Cardiac septum (tissue), 1 donor: ENCODE data around the gene COMMD4. TPM values are rescaled to one million over a fixed set of nuclear protein-coding genes. Genes with fewer than 3 reads are reported as not detected.
A peak's percentile ranks its signal among the peaks of the same experiment; 100 is the strongest.

Source experiments
- DNase-seq: peaks from one replicate; pipeline ENCODE4 v3.0.0-alpha.2; 2020; ENCODE audit warnings: low spot score
- intact Hi-C: fragments of 100-400 bp; cut with DNase I; formaldehyde crosslinking; loops from one replicate; pipeline ENCODE4 v1.14.0; 2022
- total RNA-seq: library from RNA; stranded (reverse); fragmentation: NEBNext Ultra II Directional; extraction: Animal tissue kit (Norgen Biotek cat#: 25700); gene quantifications from one replicate; pipeline ENCODE4 v1.2.1, GENCODE V29; 2021
- donor health status: DM: no; HTN: no; CAD: no.

The COMMD4 gene
- total RNA-seq, 1 donor from 2014 or later = 35.5 TPM

- no peak for DNase-seq
- intact Hi-C loops = no loop called here
Observed at GRCh38 chr15:75350601-75351361, 14.9 kb downstream of the COMMD4 start.

DNA sequence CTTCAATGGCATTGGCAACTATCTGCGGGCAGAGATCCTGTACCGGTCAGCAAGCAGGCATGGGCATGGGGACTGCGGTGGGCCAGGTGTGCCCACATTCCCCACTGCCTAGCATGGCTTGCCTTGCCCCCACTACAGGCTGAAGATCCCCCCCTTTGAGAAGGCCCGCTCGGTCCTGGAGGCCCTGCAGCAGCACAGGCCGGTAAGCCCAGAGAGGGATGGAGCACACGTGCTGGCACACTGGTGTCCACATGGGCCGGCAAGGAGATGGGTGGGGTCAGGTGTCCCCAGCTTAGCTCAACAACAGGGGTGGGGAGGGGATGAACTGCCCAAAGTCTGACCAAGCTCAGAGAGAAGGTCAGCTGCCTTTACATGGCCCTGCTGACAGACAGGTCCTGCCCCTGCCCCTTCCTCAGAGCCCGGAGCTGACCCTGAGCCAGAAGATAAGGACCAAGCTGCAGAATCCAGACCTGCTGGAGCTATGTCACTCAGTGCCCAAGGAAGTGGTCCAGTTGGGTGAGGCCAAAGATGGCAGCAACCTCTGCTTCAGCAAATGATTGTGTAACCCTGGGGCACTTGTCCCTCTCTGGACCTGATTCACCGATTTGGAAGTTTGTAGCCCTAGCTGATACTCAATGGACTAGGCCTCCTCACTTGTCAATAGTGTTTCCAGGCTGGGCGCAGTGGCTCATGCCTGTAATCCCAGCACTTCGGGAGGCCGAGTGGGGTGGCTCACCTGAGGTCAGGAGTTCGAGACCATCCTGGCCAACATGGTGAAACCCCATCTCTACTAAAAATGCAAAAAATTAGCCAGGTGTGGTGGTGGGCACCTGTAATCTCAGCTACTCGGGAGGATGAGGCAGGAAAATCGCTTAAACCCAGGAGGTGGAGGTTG is 16.6 kb downstream of the COMMD4 start:
- no peak for DNase-seq
- intact Hi-C loops = no loop called here

- no peak for DNase-seq
Observed at GRCh38 chr15:75353604-75354003, 17.7 kb downstream of the COMMD4 start.

DNA sequence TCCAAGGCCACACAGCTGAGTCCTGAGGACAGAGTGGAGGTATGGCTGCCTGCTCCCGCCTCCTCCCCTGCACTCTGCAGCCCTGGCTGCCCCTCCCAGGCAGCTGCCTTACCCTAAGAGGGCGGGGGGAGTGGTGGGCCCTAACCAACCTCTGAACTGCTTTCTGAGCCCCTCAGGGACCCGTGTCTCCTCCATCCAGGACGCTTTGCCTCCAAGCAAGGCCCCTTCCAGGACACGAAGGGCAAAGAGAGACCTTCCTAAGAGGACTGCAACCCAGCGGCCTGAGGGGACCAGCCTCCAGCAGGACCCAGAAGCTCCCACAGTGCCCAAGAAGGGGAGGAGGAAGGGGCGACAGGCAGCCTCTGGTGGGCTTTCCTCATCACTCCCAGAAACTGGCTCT is 18.6 kb downstream of the COMMD4 start:
- intact Hi-C loops = no loop called here
- DNase-seq = peak; percentile 2

More at GRCh38 chr15:75353604-75354003, 17.7 kb downstream of the COMMD4 start:
- intact Hi-C loops = no loop called here

GRCh38 chr15:75355369-75355768 is 19.5 kb downstream of the COMMD4 start:
- no peak for DNase-seq
- intact Hi-C loops = no loop called here

- no peak for DNase-seq
- intact Hi-C loops = no loop called here
Observed at GRCh38 chr15:75356006-75356405, 20.1 kb downstream of the COMMD4 start.

GRCh38 chr15:75356517-75356916 is 20.7 kb downstream of the COMMD4 start:
- intact Hi-C loops = no loop called here

GRCh38 chr15:75357976-75358673 is 22.3 kb downstream of the COMMD4 start:
- DNase-seq = no peak
- intact Hi-C loops = no loop called here

More at GRCh38 chr15:75356517-75356916, 20.7 kb downstream of the COMMD4 start:
- DNase-seq = no peak

DNA sequence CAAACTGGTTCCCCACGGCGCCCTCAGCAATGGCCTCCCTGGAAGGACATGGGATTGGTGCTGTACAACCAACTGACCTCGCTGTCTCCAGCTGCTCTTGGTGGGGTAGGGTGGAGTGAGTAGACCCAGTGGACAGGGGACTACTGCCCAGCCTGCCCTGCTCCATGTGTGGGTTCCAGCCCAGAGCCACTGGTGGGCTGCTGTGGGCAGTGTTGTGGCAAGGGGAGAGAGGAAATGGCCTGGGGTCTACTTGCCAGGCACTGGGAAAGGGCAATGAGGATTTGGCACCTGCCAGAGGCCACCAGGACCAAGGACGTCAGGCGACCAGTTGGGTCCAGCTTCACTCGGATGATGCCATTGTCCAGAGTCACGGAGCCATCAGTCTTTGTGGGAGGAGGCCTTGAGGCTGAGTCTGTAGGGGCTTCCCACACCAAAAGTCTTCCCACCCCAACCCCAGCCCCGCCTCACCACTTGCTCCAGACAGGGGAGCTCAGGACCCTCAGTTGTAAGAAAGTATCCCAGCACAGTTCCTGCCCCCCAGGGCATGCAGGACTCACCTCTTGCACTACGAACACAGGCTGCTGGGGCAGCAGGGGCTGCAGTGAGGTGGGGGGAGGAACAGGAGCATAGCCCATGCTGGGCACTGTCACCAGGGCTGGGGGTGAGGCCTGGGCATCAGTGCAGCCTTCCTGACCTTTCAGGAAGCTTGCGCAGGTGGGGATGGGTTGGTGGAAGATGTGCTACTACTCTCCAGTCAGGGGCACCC is 23.1 kb downstream of the COMMD4 start:
- intact Hi-C loops = no loop called here
- DNase-seq = no peak

GRCh38 chr15:75359537-75360250 is 23.8 kb downstream of the COMMD4 start:
- DNase-seq = no peak
- intact Hi-C loops = loop anchor here (10.0 kb wide), 1 partner anchor 325 kb away; no protein-coding TSS in a partner anchor

GRCh38 chr15:75360391-75360790 is 24.5 kb downstream of the COMMD4 start:
- no peak for DNase-seq
- intact Hi-C loops = loop anchor here (10.0 kb wide), 1 partner anchor 324 kb away; no protein-coding TSS in a partner anchor

GRCh38 chr15:75360856-75361255 is 25.0 kb downstream of the COMMD4 start:
- DNase-seq = no peak
- intact Hi-C loops = loop anchor here (10.0 kb wide), 1 partner anchor 324 kb away; no protein-coding TSS in a partner anchor

DNA sequence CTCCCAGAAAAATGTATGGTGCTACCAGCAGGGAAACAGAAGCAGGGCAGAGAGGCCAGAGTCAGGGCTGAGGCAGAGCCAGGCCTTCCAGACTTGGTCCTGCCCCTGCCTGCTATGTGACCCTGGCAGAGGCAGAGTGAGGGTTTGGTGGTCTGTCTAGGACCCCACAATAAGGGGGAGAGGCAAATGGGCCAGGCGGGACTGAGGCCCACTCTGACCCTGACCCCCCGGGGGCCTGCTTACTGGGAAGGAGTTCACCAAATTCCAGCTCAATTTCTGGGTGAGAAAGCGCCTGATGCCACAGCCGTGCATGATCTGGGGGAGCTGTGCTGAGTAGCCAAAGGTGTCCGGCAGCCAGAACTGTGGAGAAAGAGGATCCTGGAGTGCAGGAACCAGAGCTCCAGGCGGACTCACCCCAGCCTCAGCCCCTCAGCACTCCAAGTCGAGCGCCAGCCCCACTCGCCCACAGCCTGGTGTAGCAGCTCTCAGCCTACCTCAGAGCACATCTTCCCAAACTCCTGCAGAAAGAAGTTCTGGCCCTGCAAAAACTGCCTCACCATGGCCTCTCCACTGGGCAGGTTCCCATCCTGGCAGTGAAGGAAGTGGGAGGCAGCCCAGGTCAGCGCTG is 25.6 kb downstream of the COMMD4 start:
- intact Hi-C loops = loop anchor here (10.0 kb wide), 1 partner anchor 323 kb away; no protein-coding TSS in a partner anchor
- DNase-seq = no peak

DNA sequence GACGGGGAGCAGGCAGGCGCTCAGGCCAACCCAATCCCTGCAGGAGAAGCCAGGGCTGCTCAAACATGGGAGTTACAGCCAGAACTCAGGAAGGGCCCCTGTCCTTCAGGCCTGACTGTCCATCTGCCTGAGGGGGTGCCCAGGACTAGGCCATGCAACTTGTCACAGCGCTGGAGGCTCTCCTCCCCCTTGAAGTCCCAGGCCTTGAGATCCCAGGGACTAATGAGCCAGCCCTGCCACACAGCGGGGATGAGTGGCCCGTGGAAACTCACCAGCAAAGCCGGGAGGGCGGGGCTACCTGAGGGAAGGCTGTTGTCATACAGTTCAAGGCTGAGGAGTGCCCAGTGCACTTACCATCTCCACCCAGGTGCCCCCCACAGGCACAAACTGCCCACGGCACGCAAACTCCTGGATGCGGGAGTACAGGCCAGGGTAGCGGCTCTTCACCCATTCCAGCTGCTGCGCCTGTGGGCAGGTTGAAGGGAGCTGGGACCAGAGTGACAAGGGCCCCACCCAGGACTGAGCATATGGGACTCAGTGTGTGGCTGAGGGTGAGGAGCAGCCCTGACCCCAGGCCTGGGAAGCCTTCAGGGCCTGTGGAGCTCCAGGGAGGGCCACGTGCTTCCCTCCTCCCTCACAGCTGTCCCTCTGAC is 26.3 kb downstream of the COMMD4 start:
- no peak for DNase-seq
- intact Hi-C loops = loop anchor here (10.0 kb wide), 1 partner anchor 323 kb away; no protein-coding TSS in a partner anchor

GRCh38 chr15:75362642-75363249 is 26.9 kb downstream of the COMMD4 start:
- intact Hi-C loops = loop anchor here (10.0 kb wide), 1 partner anchor 322 kb away; no protein-coding TSS in a partner anchor
- DNase-seq = no peak

DNA sequence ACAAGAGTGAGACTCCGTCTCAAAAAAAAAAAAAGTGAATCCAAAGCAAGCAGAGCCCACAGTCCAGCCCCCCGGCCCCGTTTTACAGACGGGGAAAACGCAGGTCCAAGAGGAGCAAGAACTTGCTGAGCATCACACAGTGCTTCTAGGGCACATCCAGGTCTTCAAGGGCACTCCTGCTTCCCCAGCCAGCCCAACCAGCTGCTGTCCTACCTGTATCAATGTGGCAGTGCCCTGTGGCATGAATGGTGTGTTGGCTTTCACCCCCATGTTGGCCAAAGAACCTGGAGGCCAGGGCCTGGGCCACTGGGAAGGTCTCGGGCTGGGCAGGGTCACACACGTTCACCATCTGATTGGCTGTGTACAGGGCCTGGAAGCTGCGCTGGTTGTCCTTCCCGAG is 27.9 kb downstream of the COMMD4 start:
- no peak for DNase-seq
- intact Hi-C loops = loop anchor here (10.0 kb wide), 1 partner anchor 321 kb away; no protein-coding TSS in a partner anchor

DNA sequence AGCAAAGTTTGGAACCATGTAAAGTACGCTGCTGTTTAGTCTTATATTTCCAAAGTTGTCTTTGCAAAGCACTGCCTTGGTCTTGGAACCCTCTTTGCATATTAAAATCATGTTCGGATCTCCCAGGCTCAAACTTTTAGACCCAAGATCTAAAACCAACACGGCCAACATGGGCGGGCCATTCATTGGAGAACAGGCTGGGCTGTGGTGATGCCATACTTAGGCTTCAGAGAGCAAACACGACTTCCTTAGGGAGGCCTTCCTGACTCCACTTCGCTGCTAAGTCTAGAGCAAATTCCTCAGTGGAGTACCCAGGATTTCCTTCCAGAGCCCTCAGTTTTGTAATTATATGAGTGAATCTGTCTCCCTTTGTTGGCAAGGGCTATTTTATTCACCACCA is 29.0 kb downstream of the COMMD4 start:
- DNase-seq = no peak
- intact Hi-C loops = loop anchor here (5.0 to 10.0 kb wide), 2 partner anchors 87 to 320 kb away; partner anchors contain the start of gene SIN3A
